ENCODE data around the gene FAM219B. TPM values are rescaled to one million over a fixed set of nuclear protein-coding genes. Genes with fewer than 3 reads are reported as not detected.

FAM219B gene
- total and polyA plus RNA-seq, 2 donors (not counting 1 experiment from before 2014, with no cell fraction given), result 80.2 to 109 TPM

DNA sequence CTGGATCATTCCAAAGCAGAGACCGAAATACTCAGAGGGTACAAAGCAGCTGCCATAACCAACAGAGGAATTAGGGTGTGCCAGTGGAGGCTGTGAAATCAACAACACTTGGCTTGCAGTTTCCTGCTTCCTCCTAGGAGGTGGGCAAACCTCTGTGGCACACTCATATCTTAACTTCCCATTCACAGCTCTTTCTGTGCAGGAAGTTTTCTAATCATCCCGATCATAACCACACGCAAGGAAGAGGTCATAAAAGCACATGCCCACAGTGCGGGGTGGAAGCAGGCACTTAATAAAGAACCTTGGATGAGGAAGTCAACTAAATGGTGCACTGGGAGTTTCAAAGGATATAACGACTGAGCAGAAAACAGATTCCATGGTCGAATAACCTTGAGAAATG lies 38.6 kb downstream of the FAM219B start:
- DNase-seq, result no peak
- H3K27ac ChIP-seq (ENCODE audit: low read length in 2 of 2), result peak overlapping the region in 1 of 2 donors; percentile 38
- 4% methylated on average over 3 of the region's 6 CpGs for WGBS (ENCODE audit: insufficient coverage)
- Mint-ChIP-seq H3K9me3 (ENCODE audit: insufficient read depth) (no peaks in the 10 kb centered on the region), H3K27ac (peak overlapping the region; percentile 70), H3K27me3 (no peaks in the 10 kb centered on the region), H3K4me1 (peaks cover 75% of the 10 kb centered on the region), H3K4me3 (peak overlapping the region; percentile 33)
- H3K79me2 ChIP-seq (ENCODE audit: control insufficient read depth, insufficient read depth, low read length), result peaks cover 97% of the 10 kb centered on the region
- ChIA-PET POLR2A (no interaction called here), CTCF (interaction anchor here (2.1 to 7.3 kb wide), 2 partner anchors 9 to 33 kb away, joined by 6 to 40 read pairs; no protein-coding TSS in a partner anchor)
- peak overlapping the region; percentile 39 for H3K4me2 ChIP-seq (replicated peaks; ENCODE audit: low read depth, low read length, poor library complexity, severe bottlenecking)
- no peak overlapping the region for H2AFZ ChIP-seq (ENCODE audit: insufficient read depth, low read depth, low read length, poor library complexity, severe bottlenecking)
- H4K20me1 ChIP-seq (ENCODE audit: control insufficient read depth, insufficient read depth, low read length, poor library complexity, severe bottlenecking), result peaks cover 83% of the 10 kb centered on the region
- TF ChIP-seq, protein P1, sequence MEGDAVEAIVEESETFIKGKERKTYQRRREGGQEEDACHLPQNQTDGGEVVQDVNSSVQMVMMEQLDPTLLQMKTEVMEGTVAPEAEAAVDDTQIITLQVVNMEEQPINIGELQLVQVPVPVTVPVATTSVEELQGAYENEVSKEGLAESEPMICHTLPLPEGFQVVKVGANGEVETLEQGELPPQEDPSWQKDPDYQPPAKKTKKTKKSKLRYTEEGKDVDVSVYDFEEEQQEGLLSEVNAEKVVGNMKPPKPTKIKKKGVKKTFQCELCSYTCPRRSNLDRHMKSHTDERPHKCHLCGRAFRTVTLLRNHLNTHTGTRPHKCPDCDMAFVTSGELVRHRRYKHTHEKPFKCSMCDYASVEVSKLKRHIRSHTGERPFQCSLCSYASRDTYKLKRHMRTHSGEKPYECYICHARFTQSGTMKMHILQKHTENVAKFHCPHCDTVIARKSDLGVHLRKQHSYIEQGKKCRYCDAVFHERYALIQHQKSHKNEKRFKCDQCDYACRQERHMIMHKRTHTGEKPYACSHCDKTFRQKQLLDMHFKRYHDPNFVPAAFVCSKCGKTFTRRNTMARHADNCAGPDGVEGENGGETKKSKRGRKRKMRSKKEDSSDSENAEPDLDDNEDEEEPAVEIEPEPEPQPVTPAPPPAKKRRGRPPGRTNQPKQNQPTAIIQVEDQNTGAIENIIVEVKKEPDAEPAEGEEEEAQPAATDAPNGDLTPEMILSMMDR (IDR thresholded peaks at IDR 0.05), result no peak
- ATAC-seq (ENCODE audit: low read depth), result no peak
- H3K36me3 ChIP-seq (replicated peaks in 1 of 2; ENCODE audit: control extremely low read depth in 1 of 2, control insufficient read depth in 1 of 2, extremely low read depth in 1 of 2, insufficient read depth in 2 of 2, low read length in 1 of 2), result peaks cover 0 to 18% of the 10 kb centered on the region in 2 experiments
- H3K27me3 ChIP-seq (replicated peaks in 1 of 4; ENCODE audit: control extremely low read depth in 1 of 4, control insufficient read depth in 3 of 4, insufficient read depth in 4 of 4, low read length in 3 of 4), result no peaks in the 10 kb centered on the region
- intact Hi-C loops (cut with micrococcal nuclease), result no loop called here
- peaks cover 47 to 58% of the 10 kb centered on the region in 2 donors for H3K4me1 ChIP-seq (ENCODE audit: control insufficient read depth in 2 of 2, insufficient read depth in 2 of 2, low read length in 2 of 2)
- no peak overlapping the region for H3K9ac ChIP-seq (ENCODE audit: low read length)
- H3K9me3 ChIP-seq (ENCODE audit: control extremely low read depth in 1 of 3, control insufficient read depth in 2 of 3, insufficient read depth in 1 of 3, low read length in 2 of 3), result no peaks in the 10 kb centered on the region
- H3K4me3 ChIP-seq (ENCODE audit: control extremely low read depth in 1 of 5, extremely low read depth in 1 of 5, insufficient read depth in 1 of 5, low read depth in 2 of 5, low read length in 4 of 5), result no peak overlapping the region

DNA sequence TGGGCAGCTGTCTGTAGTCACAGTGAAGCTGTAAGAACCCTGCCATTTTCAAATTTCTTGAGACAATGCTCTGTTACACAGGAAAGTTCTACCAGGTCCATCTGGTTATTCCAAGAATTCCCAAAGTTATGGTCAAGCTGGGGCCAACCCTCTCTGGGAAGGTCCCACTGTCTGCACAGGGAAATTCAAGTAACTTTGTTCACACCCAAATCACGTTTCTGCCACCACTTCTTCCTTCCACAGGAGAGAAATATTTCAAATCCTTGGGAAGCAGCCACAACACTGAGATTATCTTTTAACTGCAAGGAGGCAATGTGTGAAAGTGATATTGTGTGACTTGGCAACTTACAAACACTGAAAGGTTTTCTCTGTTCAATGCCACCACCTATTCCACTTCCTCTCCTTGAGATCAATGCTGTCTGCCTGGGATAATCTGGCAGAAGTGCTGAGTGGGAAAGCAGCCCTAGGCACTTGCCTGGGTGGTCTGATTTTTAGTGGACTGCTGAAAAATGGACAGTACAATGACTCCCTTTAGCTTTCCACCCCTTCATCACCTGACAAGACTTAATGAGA lies 39.1 kb downstream of the FAM219B start:
- Mint-ChIP-seq H3K4me3 (peak overlapping the region; percentile 33), H3K27ac (peak overlapping the region; percentile 70), H3K9me3 (ENCODE audit: insufficient read depth) (no peaks in the 10 kb centered on the region), H3K27me3 (no peaks in the 10 kb centered on the region), H3K4me1 (peaks cover 70% of the 10 kb centered on the region)
- peaks cover 47 to 56% of the 10 kb centered on the region in 2 donors for H3K4me1 ChIP-seq (ENCODE audit: control insufficient read depth in 2 of 2, insufficient read depth in 2 of 2, low read length in 2 of 2)
- H3K4me3 ChIP-seq (ENCODE audit: control extremely low read depth in 1 of 5, extremely low read depth in 1 of 5, insufficient read depth in 1 of 5, low read depth in 2 of 5, low read length in 4 of 5), result no peak overlapping the region
- no peak overlapping the region for H3K9ac ChIP-seq (ENCODE audit: low read length)
- H3K4me2 ChIP-seq (replicated peaks; ENCODE audit: low read depth, low read length, poor library complexity, severe bottlenecking), result peak overlapping the region; percentile 39
- no peaks in the 10 kb centered on the region for H3K9me3 ChIP-seq (ENCODE audit: control extremely low read depth in 1 of 3, control insufficient read depth in 2 of 3, insufficient read depth in 1 of 3, low read length in 2 of 3)
- no peak for ATAC-seq (ENCODE audit: low read depth)
- peaks cover 86% of the 10 kb centered on the region for H4K20me1 ChIP-seq (ENCODE audit: control insufficient read depth, insufficient read depth, low read length, poor library complexity, severe bottlenecking)
- H3K27ac ChIP-seq (ENCODE audit: low read length in 2 of 2), result peak overlapping the region in 1 of 2 donors; percentile 38
- no peaks in the 10 kb centered on the region for H3K27me3 ChIP-seq (replicated peaks in 1 of 4; ENCODE audit: control extremely low read depth in 1 of 4, control insufficient read depth in 3 of 4, insufficient read depth in 4 of 4, low read length in 3 of 4)
- no peak overlapping the region for H2AFZ ChIP-seq (ENCODE audit: insufficient read depth, low read depth, low read length, poor library complexity, severe bottlenecking)
- peaks cover 0 to 18% of the 10 kb centered on the region in 2 experiments for H3K36me3 ChIP-seq (replicated peaks in 1 of 2; ENCODE audit: control extremely low read depth in 1 of 2, control insufficient read depth in 1 of 2, extremely low read depth in 1 of 2, insufficient read depth in 2 of 2, low read length in 1 of 2)
- POLR2A ChIA-PET, result interaction anchor here (0.6 kb wide), 2 partner anchors 14 to 457 kb away, joined by 6 to 11 read pairs; no protein-coding TSS in a partner anchor
- intact Hi-C loops (cut with micrococcal nuclease), result no loop called here
- no CpG with 5 or more reads among the region's 1 CpG for WGBS (ENCODE audit: insufficient coverage)
- CTCF ChIA-PET, result interaction anchor here (1.2 to 7.3 kb wide), 2 partner anchors 34 to 96 kb away, joined by 5 to 40 read pairs; no protein-coding TSS in a partner anchor
- DNase-seq, result no peak
- H3K79me2 ChIP-seq (ENCODE audit: control insufficient read depth, insufficient read depth, low read length), result peaks cover 96% of the 10 kb centered on the region
- TF ChIP-seq, protein P1 (IDR thresholded peaks at IDR 0.05), result no peak
- no peak for TF ChIP-seq EZH2 (IDR thresholded peaks at IDR 0.05; ENCODE audit: borderline replicate concordance, insufficient read depth, low read depth, low read length, poor library complexity, severe bottlenecking)

Measured in B cell (primary cell).